HG03097 (cell line): ENCODE data around the gene AGK.

Source experiments
- ATAC-seq: cut with Tn5 transposase; IDR thresholded peaks from one replicate; pipeline ENCODE4 v1.9.1; 2021; ENCODE audit not compliant: unreplicated experiment, low FRiP score

Gene AGK

GRCh38 chr7:141585592-141586510 is 34.6 kb downstream of the AGK start:
- ATAC-seq = peak; percentile 65

- ATAC-seq = no peak
Measured at GRCh38 chr7:141586878-141587277, 35.7 kb downstream of the AGK start.

- no peak for ATAC-seq
Measured at GRCh38 chr7:141587304-141587703, 36.1 kb downstream of the AGK start.

GRCh38 chr7:141588912-141589311 is 37.7 kb downstream of the AGK start:
- no peak for ATAC-seq

DNA sequence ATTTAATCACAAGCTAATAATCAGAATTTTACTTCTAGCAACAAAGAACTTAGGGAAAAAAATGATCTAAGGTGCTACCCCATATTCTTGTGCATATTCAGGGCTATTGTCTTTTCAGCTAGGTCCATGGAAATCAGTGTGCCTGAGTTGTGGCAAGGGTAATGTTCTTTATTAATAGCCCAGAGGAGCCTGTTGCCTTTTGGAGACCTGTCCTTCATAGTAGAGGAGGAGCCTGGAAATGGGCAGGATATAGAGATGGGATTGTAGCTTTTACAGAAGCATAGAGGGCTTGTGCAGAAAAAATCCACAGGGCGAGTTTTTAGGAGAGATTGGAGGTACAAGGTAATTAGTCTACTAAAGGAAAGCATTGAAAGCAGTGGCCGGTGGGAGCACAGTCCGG is 38.9 kb downstream of the AGK start:
- ATAC-seq = no peak

DNA sequence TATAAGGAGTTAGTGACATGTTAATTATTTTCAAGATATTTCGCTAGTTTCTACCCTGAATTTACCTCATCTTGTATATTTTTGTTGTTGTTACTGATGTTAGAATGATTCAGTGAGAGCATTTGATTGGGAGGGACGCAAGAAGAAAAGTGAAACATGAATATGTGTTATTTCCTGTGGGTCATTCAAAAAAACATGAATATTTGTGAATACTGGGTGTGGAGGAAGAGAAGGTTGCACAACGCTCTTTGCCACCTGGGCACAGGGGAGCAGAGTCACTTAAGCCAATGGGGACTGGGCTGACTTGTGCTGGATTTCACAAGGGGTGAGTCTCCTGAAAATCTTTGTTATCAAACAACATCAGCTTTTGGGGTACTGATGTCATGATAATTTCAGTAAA is 39.5 kb downstream of the AGK start:
- ATAC-seq = no peak

DNA sequence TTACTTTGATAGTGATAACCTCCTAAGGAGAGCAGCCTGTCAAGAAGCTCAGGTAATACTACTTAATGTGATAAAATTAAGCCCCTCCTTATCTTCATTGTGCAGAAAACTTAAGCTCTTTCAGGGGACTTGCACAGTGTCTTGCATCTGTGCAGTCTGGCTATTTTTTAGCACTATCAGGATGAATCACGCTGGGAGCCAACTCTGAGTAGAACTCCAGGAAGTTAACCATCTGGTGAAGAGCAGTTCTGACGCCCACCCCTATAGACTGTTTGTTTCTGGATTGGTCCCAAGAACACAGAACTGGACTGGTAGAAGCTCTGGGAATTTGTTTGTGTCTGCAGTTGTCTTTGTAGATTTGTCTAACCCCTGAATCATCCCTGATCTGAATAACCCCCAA is 41.9 kb downstream of the AGK start:
- no peak for ATAC-seq

DNA sequence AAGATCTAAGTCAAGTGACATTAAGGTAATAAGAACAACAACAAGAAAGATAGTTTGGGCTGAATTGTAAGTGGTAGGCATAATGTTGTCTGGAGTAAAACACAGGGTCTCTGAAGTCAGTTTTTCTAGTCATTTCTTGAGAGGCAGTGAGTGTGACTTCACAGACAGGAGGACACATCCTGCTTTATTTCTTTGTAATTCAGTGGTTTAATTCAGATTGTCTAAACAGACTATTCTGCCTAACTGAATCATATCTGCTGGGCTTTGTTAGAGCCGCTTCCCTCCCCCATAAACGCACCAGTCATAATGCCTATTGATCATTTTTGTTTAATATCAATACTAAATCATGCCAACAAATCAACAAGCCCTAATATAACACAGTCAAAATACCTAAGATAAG is 46.8 kb downstream of the AGK start:
- ATAC-seq = no peak

DNA sequence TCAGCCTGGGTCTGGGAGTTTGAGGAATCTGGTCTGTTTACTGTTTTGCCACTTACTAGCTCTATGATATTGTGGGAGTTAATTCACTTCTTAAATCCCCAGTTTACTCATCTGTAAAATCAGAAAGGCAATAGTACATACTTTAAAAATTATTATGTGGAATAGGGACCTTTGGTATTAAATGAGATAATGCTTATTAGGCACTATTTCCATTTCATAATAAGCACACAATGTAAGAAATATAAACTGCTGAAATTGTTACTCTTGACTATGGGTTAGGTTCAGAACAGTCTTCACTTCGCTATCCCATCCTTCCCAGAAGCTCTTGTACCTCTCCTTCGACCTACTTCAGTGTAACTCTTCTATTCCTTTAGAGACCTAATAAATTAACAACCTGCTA is 47.2 kb downstream of the AGK start:
- ATAC-seq = no peak

DNA sequence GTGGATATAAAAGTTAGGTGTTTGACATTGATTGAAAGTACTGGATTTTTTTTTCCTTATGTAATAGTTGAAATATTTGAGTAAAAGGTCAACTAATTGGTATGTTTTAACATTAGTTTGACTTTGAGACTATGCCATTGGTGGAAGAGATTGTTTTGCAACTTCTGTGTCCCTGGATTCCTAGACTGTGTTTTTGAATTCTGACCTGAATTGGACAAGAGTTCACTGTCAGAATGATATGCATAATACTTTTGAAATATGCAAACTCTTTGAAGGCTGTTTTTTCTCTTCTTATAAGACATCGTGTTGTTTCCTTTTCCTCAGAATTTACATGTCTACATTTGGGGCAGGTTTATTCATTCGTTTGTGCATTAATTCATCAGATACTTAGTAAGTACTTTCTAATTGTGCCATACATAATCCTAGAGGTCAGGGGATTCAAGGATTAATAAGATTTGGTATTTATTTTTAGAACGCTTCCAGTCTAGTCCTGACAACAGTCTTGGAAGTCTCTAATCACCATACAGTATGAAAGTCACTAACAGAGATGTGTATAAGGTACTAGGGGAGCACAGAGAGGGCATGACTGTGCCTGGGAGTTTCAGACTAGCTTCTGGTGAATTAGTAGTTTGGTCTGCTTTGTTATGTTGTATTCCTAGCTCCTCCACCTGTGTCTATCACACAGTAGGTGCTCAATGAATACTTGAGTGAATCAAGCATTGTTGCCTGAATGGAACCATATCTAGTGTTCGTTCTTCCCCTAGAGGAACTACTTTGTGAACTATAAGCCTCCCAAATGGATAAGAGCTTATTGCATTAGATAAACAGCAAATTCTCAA is 49.2 kb downstream of the AGK start:
- no peak for ATAC-seq

- ATAC-seq = no peak
Measured at GRCh38 chr7:141609576-141609975, 58.4 kb downstream of the AGK start.

GRCh38 chr7:141610671-141611070 is 59.5 kb downstream of the AGK start:
- no peak for ATAC-seq

GRCh38 chr7:141612861-141613260 is 61.7 kb downstream of the AGK start:
- no peak for ATAC-seq

DNA sequence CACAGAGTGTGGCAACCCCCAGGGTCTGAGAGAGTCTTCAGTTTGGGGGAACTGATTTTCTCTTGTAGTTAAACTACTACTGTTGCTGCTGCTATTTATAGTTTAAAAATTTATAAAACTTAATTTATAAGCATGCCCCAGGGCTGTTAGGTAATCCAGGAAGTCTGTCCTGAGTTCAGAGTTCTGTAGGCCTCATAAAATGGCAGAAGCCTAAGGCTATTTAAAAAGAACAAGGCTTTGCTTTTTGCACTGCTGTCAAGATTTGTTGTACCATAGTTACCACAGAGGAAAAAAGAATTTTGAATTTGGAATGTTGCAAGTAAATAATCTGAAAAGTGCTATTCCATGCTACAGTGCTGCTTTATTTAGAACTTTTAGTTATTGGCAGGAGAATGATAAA is 66.1 kb downstream of the AGK start:
- no peak for ATAC-seq

DNA sequence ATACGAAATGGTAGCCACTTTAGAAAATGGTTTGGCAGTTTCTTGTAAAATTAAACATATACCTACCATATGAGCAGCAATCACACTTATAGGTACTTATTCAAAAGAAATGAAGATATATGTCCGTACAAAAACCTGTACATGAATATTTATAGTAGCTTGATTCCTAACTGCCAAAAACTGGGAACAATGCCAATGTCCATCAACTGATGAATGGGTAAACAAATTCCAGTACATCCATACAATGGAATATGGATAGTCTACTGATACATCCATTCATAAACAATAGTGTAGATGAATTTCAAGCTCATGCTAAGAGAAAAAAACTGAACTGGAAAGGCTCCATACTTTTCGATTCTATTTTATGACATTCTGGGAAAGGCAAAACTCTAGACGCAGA is 68.5 kb downstream of the AGK start:
- no peak for ATAC-seq

GRCh38 chr7:141624763-141625162 is 73.6 kb downstream of the AGK start:
- no peak for ATAC-seq

DNA sequence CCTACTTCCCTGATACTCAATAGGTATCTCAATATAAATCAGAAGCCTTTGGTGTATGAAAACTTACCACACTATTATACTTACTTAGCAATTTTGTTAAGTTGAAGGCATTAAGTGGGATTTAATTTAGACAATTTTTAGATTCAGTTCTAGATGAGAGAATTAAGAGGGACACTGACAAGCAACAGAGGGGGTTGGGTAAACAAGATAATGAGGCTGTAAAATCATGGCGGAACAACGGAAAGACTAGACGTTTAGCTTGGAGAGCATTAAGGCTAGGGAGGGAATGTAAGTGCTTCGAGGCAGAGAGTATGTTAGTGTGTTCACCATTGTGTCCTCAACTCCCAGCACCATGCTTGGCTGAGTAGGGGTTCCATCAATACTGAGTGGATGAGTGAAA is 79.4 kb downstream of the AGK start:
- ATAC-seq = no peak

- ATAC-seq = no peak
Measured at GRCh38 chr7:141631525-141631924, 80.3 kb downstream of the AGK start.

- no peak for ATAC-seq
Measured at GRCh38 chr7:141634065-141634464, 82.9 kb downstream of the AGK start.

DNA sequence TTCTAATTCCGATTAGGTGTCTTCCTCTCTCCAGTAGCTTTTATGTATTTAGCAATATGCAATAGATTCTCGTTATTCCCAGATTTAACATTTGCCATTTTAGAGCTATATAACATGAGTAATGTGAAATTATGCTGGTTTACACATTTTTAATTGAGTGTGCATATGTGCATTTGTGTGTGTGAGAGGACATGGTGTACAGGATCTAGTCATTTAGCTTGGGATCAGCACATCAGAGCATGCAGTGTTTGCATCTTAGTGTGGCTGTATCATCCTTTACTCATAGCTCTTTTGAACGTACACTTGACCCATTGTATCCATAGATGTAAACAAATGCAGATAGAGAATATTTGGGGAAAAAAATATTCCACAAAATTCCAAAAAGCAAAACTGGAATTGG is 84.8 kb downstream of the AGK start:
- no peak for ATAC-seq

DNA sequence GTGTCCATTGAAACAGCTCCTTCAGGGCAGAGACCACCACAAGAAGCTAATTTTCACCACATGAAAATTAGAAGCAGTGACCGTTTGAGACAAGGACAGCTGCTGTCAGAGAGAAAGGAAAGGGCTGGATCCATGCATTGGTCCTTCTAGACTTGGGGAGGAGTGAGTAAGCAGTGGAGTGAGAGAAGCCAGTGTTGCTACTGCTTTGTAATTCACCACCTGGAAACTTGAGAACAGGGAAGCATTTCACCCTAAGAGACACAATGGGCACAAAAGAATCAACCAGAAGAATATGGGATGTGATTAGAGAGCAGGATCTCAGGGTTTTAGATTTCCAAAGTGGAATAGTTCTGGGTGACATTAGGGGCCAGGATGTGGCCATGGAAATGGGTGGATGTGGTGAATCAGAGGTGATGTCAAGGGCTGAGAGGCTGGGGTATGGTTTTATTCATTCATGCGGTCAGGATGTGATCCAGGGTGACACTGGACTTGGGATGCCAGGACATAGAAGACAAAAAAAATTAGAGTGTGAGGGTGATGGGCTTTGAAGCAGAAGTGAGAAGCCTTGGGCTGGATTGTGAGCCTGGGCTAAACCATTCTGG is 89.1 kb downstream of the AGK start:
- no peak for ATAC-seq
